Liver (tissue), 9 donors: ENCODE measurements around the gene NTM. TPM values are rescaled to one million over a fixed set of nuclear protein-coding genes. Genes with fewer than 3 reads are reported as not detected.
"Not testable (repeated sequence)": the region's sequence is repeated elsewhere in the genome, so short reads cannot be mapped to it uniquely, and the experiment has no call there.

Experiments
- DNase-seq: peaks from one replicate; pipeline ENCODE4 v3.0.0-alpha.2; 2017; ENCODE audit warnings: low spot score
- H3K27ac ChIP-seq, 2 donors: one replicate each; pipeline ENCODE4 v1.7.0; 2013; ENCODE audit warnings: inconsistent platforms in 2 of 2, low read length in 2 of 2, control low read depth in 1 of 2, low read depth in 1 of 2, mild to moderate bottlenecking in 1 of 2
- H3K27me3 ChIP-seq, 4 donors: one replicate each; pipeline versions ENCODE4 v1.6.1 to v1.7.0; 2013; ENCODE audit warnings: low read length in 3 of 4, inconsistent platforms in 1 of 4, mild to moderate bottlenecking in 1 of 4, moderate library complexity in 1 of 4; ENCODE audit not compliant: control insufficient read depth in 4 of 4, insufficient read depth in 4 of 4
- H3K36me3 ChIP-seq, 4 donors: one replicate each; pipeline versions ENCODE4 v1.6.1 to v1.7.0; 2013; ENCODE audit warnings: low read length in 3 of 4, mild to moderate bottlenecking in 3 of 4, low read depth in 1 of 4, moderate library complexity in 1 of 4; ENCODE audit not compliant: control insufficient read depth in 4 of 4, insufficient read depth in 3 of 4
- H3K4me1 ChIP-seq, 4 donors: one replicate each; pipeline versions ENCODE4 v1.6.1 to v1.7.0; 2013; ENCODE audit warnings: low read length in 3 of 4, mild to moderate bottlenecking in 3 of 4, moderate library complexity in 1 of 4; ENCODE audit not compliant: control insufficient read depth in 4 of 4, insufficient read depth in 4 of 4
- H3K4me3 ChIP-seq, 3 donors: one replicate each; pipeline versions ENCODE4 v1.6.1 to v1.7.0; 2013; ENCODE audit warnings: low read length in 3 of 3, control low read depth in 1 of 3, low read depth in 1 of 3, mild to moderate bottlenecking in 1 of 3
- H3K9ac ChIP-seq, 2 donors: one replicate each; pipeline ENCODE4 v1.7.0; 2013; ENCODE audit warnings: low read length in 2 of 2, mild to moderate bottlenecking in 2 of 2, moderate library complexity in 2 of 2, control low read depth in 1 of 2, low read depth in 1 of 2
- H3K9me3 ChIP-seq, 4 donors: one replicate each; pipeline versions ENCODE4 v1.6.1 to v1.7.0; 2013; ENCODE audit warnings: low read length in 3 of 4; ENCODE audit not compliant: control insufficient read depth in 4 of 4
- EGR1 ChIP-seq, 2 donors: IDR thresholded peaks; 2 replicates each; pipeline ENCODE4 v1.6.1; 2016 to 2018; ENCODE audit warnings: antibody characterized with exemption in 2 of 2, low read depth in 2 of 2
- FOXA1 ChIP-seq: IDR thresholded peaks from 2 replicates; pipeline ENCODE4 v1.6.1; 2016; ENCODE audit warnings: antibody characterized with exemption
- FOXA2 ChIP-seq: IDR thresholded peaks from 2 replicates; pipeline ENCODE4 v1.6.1; 2016; ENCODE audit warnings: antibody characterized with exemption
- HNF4G ChIP-seq: IDR thresholded peaks from 2 replicates; pipeline ENCODE4 v1.6.1; 2016; ENCODE audit warnings: antibody characterized with exemption
- JUND ChIP-seq, 2 donors: IDR thresholded peaks; 2 replicates each; pipeline ENCODE4 v1.6.1; 2016; ENCODE audit warnings: antibody characterized with exemption in 2 of 2
- NR2F2 ChIP-seq: IDR thresholded peaks from 2 replicates; pipeline ENCODE4 v1.6.1; 2016; ENCODE audit warnings: antibody characterized with exemption
- RAD21 ChIP-seq, 2 donors: IDR thresholded peaks; 2 replicates each; pipeline ENCODE4 v1.6.1; 2016; ENCODE audit warnings: antibody characterized with exemption in 2 of 2, mild to moderate bottlenecking in 2 of 2
- RXRA ChIP-seq, 2 donors: IDR thresholded peaks; 2 replicates each; pipeline ENCODE4 v1.6.1; 2017 to 2018; ENCODE audit warnings: antibody characterized with exemption in 2 of 2, mild to moderate bottlenecking in 1 of 2
- SP1 ChIP-seq: IDR thresholded peaks from 2 replicates; pipeline ENCODE4 v1.6.1; 2018; ENCODE audit warnings: antibody characterized with exemption, mild to moderate bottlenecking
- TAF1 ChIP-seq: conservative IDR thresholded peaks from 2 replicates; pipeline ENCODE4 v1.6.1; 2016; ENCODE audit warnings: antibody characterized with exemption, mild to moderate bottlenecking
- YY1 ChIP-seq: IDR thresholded peaks from 2 replicates; pipeline ENCODE4 v1.6.1; 2016; ENCODE audit warnings: antibody characterized with exemption, mild to moderate bottlenecking
- WGBS: extraction: QIAGEN DNeasy Blood & Tissue Kit; methylation state at CpG from one replicate; pipeline ENCODE4 v1.1.7; 2013; 5-methylcytosine and 5-hydroxymethylcytosine counted together
- polyA plus RNA-seq, 2 donors: library from polyadenylated mRNA; stranded (reverse) in 1 of 2; unstranded in 1 of 2; fragments of 200-250 nt in 1 of 2; fragments of >200 nt in 1 of 2; fragmentation: Nextera tagmentation in 1 of 2; extraction: Ambion mirVana in 1 of 2; gene quantifications; one replicate each; pipeline versions ENCODE4 v1.2.1 to v1.2.3, GENCODE V29; 2013 to 2015
- total RNA-seq, 2 donors: library from RNA; depleted of rRNA; stranded (reverse); fragments of >200 nt; gene quantifications; one replicate each; pipeline ENCODE4 v1.2.3, GENCODE V29; 2014
- TF ChIP-seq, protein P1 (sequence below): IDR thresholded peaks from 2 replicates; pipeline ENCODE4 v1.6.1; 2016; ENCODE audit warnings: antibody characterized with exemption
- TF ChIP-seq, protein P2 (sequence below): IDR thresholded peaks from 2 replicates; pipeline ENCODE4 v1.6.1; 2016; ENCODE audit warnings: antibody characterized with exemption
- TF ChIP-seq, protein P3 (sequence below): IDR thresholded peaks from 2 replicates; pipeline ENCODE4 v1.6.1; 2016; ENCODE audit warnings: antibody characterized with exemption
- TF ChIP-seq, protein P4 (sequence below): IDR thresholded peaks from 2 replicates; pipeline ENCODE4 v1.6.1; 2016; ENCODE audit warnings: antibody characterized with exemption, mild to moderate bottlenecking
- TF ChIP-seq, protein P5 (sequence below): fragments of 150-350 bp; IDR thresholded peaks from 2 replicates; pipeline ENCODE4 v1.5.1; 2017; ENCODE audit warnings: improper control_type of control experiment, low read depth, low read length; ENCODE audit not compliant: missing input control
- donor health status: healthy.
- donor health status: healthy.
- donor health status: healthy.
- donor health status: healthy.
- donor health status: healthy.

NTM gene
- total and polyA plus RNA-seq, 4 donors = 0.08 to 1.1 (median 0.08) TPM; not detected in 1

DNA sequence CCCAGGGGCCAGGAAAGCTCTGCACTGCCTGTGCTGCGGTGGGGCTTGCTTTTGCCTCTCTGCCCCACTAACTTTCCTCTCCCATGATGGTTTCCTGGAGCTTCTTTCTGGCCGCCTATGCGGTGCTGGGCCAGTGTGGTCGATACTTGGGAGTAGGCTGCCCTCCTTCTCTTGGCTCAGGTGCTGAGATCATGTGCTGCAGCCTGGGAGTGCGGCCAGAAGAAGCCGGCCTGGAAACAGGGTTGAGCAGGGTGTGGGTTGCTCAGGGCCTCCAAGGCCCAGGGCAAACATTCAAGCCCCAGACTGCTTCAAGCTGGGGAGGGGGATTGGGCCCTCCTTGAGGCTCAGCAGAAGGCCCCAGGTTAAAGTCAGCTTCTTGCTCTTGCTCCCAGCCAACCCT, 125.0 kb downstream of the NTM start:
- H3K27me3 ChIP-seq = no peaks in the 10 kb centered on the region
- WGBS = 54% methylated on average over 6 of the region's 6 CpGs
- H3K36me3 ChIP-seq = no peaks in the 10 kb centered on the region
- no peaks in the 10 kb centered on the region for H3K9me3 ChIP-seq
- H3K4me1 ChIP-seq = no peaks in the 10 kb centered on the region
- no peak for DNase-seq
- TF ChIP-seq, protein P1, sequence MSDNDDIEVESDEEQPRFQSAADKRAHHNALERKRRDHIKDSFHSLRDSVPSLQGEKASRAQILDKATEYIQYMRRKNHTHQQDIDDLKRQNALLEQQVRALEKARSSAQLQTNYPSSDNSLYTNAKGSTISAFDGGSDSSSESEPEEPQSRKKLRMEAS = no peak
- TF ChIP-seq RAD21 (IDR thresholded peaks at IDR 0.05) (no peak), JUND (IDR thresholded peaks at IDR 0.05) (no peak), HNF4G (no peak), FOXA1 (no peak), FOXA2 (no peak), YY1 (no peak), TAF1 (no peak), EGR1 (IDR thresholded peaks at IDR 0.05; ENCODE audit: low read depth in 2 of 2) (no peak), SP1 (no peak), RXRA (IDR thresholded peaks at IDR 0.05) (no peak), NR2F2 (no peak)
- TF ChIP-seq, protein P2, sequence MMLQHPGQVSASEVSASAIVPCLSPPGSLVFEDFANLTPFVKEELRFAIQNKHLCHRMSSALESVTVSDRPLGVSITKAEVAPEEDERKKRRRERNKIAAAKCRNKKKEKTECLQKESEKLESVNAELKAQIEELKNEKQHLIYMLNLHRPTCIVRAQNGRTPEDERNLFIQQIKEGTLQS = no peak
- TF ChIP-seq, protein P3, sequence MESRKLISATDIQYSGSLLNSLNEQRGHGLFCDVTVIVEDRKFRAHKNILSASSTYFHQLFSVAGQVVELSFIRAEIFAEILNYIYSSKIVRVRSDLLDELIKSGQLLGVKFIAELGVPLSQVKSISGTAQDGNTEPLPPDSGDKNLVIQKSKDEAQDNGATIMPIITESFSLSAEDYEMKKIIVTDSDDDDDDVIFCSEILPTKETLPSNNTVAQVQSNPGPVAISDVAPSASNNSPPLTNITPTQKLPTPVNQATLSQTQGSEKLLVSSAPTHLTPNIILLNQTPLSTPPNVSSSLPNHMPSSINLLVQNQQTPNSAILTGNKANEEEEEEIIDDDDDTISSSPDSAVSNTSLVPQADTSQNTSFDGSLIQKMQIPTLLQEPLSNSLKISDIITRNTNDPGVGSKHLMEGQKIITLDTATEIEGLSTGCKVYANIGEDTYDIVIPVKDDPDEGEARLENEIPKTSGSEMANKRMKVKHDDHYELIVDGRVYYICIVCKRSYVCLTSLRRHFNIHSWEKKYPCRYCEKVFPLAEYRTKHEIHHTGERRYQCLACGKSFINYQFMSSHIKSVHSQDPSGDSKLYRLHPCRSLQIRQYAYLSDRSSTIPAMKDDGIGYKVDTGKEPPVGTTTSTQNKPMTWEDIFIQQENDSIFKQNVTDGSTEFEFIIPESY = no peak
- TF ChIP-seq, protein P4, sequence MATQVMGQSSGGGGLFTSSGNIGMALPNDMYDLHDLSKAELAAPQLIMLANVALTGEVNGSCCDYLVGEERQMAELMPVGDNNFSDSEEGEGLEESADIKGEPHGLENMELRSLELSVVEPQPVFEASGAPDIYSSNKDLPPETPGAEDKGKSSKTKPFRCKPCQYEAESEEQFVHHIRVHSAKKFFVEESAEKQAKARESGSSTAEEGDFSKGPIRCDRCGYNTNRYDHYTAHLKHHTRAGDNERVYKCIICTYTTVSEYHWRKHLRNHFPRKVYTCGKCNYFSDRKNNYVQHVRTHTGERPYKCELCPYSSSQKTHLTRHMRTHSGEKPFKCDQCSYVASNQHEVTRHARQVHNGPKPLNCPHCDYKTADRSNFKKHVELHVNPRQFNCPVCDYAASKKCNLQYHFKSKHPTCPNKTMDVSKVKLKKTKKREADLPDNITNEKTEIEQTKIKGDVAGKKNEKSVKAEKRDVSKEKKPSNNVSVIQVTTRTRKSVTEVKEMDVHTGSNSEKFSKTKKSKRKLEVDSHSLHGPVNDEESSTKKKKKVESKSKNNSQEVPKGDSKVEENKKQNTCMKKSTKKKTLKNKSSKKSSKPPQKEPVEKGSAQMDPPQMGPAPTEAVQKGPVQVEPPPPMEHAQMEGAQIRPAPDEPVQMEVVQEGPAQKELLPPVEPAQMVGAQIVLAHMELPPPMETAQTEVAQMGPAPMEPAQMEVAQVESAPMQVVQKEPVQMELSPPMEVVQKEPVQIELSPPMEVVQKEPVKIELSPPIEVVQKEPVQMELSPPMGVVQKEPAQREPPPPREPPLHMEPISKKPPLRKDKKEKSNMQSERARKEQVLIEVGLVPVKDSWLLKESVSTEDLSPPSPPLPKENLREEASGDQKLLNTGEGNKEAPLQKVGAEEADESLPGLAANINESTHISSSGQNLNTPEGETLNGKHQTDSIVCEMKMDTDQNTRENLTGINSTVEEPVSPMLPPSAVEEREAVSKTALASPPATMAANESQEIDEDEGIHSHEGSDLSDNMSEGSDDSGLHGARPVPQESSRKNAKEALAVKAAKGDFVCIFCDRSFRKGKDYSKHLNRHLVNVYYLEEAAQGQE = no peak
- TF ChIP-seq, protein P5, sequence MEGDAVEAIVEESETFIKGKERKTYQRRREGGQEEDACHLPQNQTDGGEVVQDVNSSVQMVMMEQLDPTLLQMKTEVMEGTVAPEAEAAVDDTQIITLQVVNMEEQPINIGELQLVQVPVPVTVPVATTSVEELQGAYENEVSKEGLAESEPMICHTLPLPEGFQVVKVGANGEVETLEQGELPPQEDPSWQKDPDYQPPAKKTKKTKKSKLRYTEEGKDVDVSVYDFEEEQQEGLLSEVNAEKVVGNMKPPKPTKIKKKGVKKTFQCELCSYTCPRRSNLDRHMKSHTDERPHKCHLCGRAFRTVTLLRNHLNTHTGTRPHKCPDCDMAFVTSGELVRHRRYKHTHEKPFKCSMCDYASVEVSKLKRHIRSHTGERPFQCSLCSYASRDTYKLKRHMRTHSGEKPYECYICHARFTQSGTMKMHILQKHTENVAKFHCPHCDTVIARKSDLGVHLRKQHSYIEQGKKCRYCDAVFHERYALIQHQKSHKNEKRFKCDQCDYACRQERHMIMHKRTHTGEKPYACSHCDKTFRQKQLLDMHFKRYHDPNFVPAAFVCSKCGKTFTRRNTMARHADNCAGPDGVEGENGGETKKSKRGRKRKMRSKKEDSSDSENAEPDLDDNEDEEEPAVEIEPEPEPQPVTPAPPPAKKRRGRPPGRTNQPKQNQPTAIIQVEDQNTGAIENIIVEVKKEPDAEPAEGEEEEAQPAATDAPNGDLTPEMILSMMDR = no peak
- H3K4me3 ChIP-seq = no peak overlapping the region
- H3K9ac ChIP-seq = no peak overlapping the region
- no peak overlapping the region for H3K27ac ChIP-seq

DNA sequence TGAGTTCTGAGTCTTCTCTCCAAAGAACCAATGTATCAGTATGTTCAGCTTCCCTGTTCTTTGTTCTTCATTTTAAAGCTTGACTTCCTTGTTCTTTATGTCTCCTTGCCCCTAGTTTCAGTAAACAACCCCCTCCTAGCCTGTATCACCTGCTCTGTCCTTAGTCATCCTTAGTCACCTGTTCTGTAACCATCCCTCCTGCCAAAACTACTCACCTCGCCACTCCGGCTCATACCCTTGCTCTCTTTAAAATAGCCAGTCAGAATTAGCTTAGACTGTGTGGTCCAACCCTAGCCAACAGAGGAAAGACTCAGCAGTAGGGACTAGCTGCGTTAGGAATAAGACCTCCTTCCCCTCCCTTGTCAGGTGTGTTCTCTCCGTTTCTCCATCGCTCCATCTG, 127.3 kb downstream of the NTM start:
- not testable (repeated sequence) for H3K27ac ChIP-seq, H3K36me3 ChIP-seq, H3K4me3 ChIP-seq, H3K27me3 ChIP-seq, H3K9me3 ChIP-seq, H3K4me1 ChIP-seq, DNase-seq, H3K9ac ChIP-seq
- 80% methylated on average over 5 of the region's 5 CpGs for WGBS
